ENCODE data around the gene RHBDL2. TPM values are rescaled to one million over a fixed set of nuclear protein-coding genes. Genes with fewer than 3 reads are reported as not detected.

RHBDL2 gene
- total and polyA plus RNA-seq, 2 donors (not counting 3 experiments of a cell fraction or from before 2014, with no cell fraction given) = 0.06 to 1.4 TPM

GRCh38 chr1:38940339-38941047 lies 1.1 kb downstream of the RHBDL2 start:
- Histone ChIP-seq H3K27ac (ENCODE audit: insufficient read depth, low read depth, low read length) (no peak overlapping the region), H3K9ac (replicated peaks; ENCODE audit: extremely low read depth, insufficient read depth, low read length) (no peak overlapping the region), H3K4me2 (ENCODE audit: insufficient read depth, low read length) (no peak overlapping the region), H3K36me3 (ENCODE audit: control insufficient read depth in 2 of 2, extremely low read depth in 1 of 2, insufficient read depth in 2 of 2, low read length in 2 of 2) (no peaks in the 10 kb centered on the region), H3K9me3 (replicated peaks; ENCODE audit: control insufficient read depth, insufficient read depth, low read length) (no peaks in the 10 kb centered on the region), H3K27me3 (ENCODE audit: control insufficient read depth in 2 of 2, insufficient read depth in 2 of 2, low read length in 2 of 2) (no peaks in the 10 kb centered on the region), H3K79me2 (ENCODE audit: control insufficient read depth, insufficient read depth, low read length) (no peaks in the 10 kb centered on the region), H3K9me1 (replicated peaks; ENCODE audit: control insufficient read depth, extremely low read depth, insufficient read depth, low read length) (no peaks in the 10 kb centered on the region), H3K4me1 (ENCODE audit: control insufficient read depth, extremely low read depth, insufficient read depth, low read length) (no peaks in the 10 kb centered on the region), H4K20me1 (replicated peaks; ENCODE audit: control insufficient read depth, extremely low read depth, insufficient read depth, low read length) (no peaks in the 10 kb centered on the region), H3K4me3 (replicated peaks in 1 of 3; ENCODE audit: insufficient read depth in 1 of 3, low read depth in 1 of 3, low read length in 3 of 3) (no peak overlapping the region), H2AFZ (ENCODE audit: low read depth, low read length) (no peak overlapping the region)
- CTCF ChIA-PET = no interaction called here
- no TSS peak for BruUV-seq (replicated peaks)
- dilution Hi-C loops (cut with MboI; ENCODE audit: extremely low pct_ligation_motif_present, low sequenced_read_pairs) (no loop called here), intact Hi-C loops (cut with micrococcal nuclease) (no loop called here)
- POLR2A ChIA-PET = no interaction called here
- DNase-seq (ENCODE audit: low read depth, low spot score) = no peak
- FAIRE-seq = no peak
- TF ChIP-seq MAX (IDR thresholded peaks at IDR 0.05; ENCODE audit: insufficient read depth, insufficient read length) (no peak), JUN (IDR thresholded peaks at IDR 0.05; ENCODE audit: borderline replicate concordance, insufficient read depth, insufficient read length, low read depth) (no peak), GATA2 (IDR thresholded peaks at IDR 0.05; ENCODE audit: insufficient read depth, insufficient read length, low read depth, low read length) (no peak), POLR2A (IDR thresholded peaks at IDR 0.05; ENCODE audit: low read depth, low read length) (no peak), CTCF (IDR thresholded peaks at IDR 0.05; ENCODE audit: extremely low read depth in 1 of 2, insufficient read depth in 1 of 2, low read depth in 1 of 2, low read length in 2 of 2) (no peak), POLR2AphosphoS5 (IDR thresholded peaks at IDR 0.05; ENCODE audit: insufficient read depth, low read depth, low read length) (no peak), MYC (IDR thresholded peaks at IDR 0.05; ENCODE audit: low read depth, low read length) (no peak), EZH2 (IDR thresholded peaks at IDR 0.05; ENCODE audit: borderline replicate concordance, low read depth, low read length, severe bottlenecking) (no peak), FOS (IDR thresholded peaks at IDR 0.05; ENCODE audit: borderline replicate concordance, insufficient read depth, low read length) (no peak)
